BE2C (cell line): ENCODE results near the gene CCDC121.

Experiments
- DNase-seq: peaks from one replicate; pipeline ENCODE4 v3.0.0-alpha.2; 2020
- H3K27me3 ChIP-seq: fragments of 250-450 bp; sonication (Bioruptor Pico); 2 replicates; pipeline ENCODE4 v1.5.1; 2020; ENCODE audit warnings: mild to moderate bottlenecking
- H3K36me3 ChIP-seq: fragments of 250-450 bp; sonication (Bioruptor Pico); 2 replicates; pipeline ENCODE4 v1.5.1; 2020; ENCODE audit warnings: mild to moderate bottlenecking
- H3K4me1 ChIP-seq: fragments of 250-450 bp; sonication (Bioruptor Pico); 2 replicates; pipeline ENCODE4 v1.5.1; 2020
- H3K4me3 ChIP-seq: 2 replicates; pipeline ENCODE4 v1.5.1; 2011; ENCODE audit warnings: low read depth, low read length
- H3K9me3 ChIP-seq: fragments of 250-450 bp; sonication (Bioruptor Pico); 2 replicates; pipeline ENCODE4 v1.5.1; 2020
- CTCF ChIP-seq: IDR thresholded peaks from 2 replicates; pipeline ENCODE4 v1.5.1; 2012; ENCODE audit warnings: mild to moderate bottlenecking, low read depth, low read length

The CCDC121 gene

GRCh38 chr2:27581417-27582128, 47.2 kb downstream of the CCDC121 start:
- H3K4me1 ChIP-seq: peaks cover 4% of the 10 kb centered on the region; the same call in 1 of the 2 replicates
- H3K27me3 ChIP-seq: no peaks in the 10 kb centered on the region; the same call in 1 of the 2 replicates
- DNase-seq: no peak
- TF ChIP-seq CTCF: no peak
- H3K36me3 ChIP-seq: no peaks in the 10 kb centered on the region
- H3K9me3 ChIP-seq: no peaks in the 10 kb centered on the region
- no peak overlapping the region for H3K4me3 ChIP-seq
